Kidney epithelial cell (primary cell): ENCODE measurements around the gene MAP2K4. TPM values are rescaled to one million over a fixed set of nuclear protein-coding genes. Genes with fewer than 3 reads are reported as not detected.

Source experiments
- DNase-seq: peaks from one replicate; pipeline ENCODE4 v3.0.0-alpha.2; 2010; ENCODE audit warnings: low read depth
- H3K27me3 ChIP-seq: 2 replicates; pipeline ENCODE4 v1.6.0; 2011; ENCODE audit warnings: low read length; ENCODE audit not compliant: control insufficient read depth, insufficient read depth
- H3K36me3 ChIP-seq: 2 replicates; pipeline ENCODE4 v1.5.1; 2011; ENCODE audit warnings: low read length; ENCODE audit not compliant: control insufficient read depth, insufficient read depth
- H3K4me3 ChIP-seq: 2 replicates; pipeline ENCODE4 v1.5.1; 2011; ENCODE audit warnings: low read depth, mild to moderate bottlenecking, control low read depth, low read length
- total RNA-seq: library from RNA; depleted of rRNA; stranded (reverse); fragments of >200 nt; gene quantifications from 2 replicates; pipeline ENCODE4 v1.2.3, GENCODE V29; 2015
- TF ChIP-seq, protein P1 (sequence below): IDR thresholded peaks from 2 replicates; pipeline ENCODE4 v1.5.1; 2011; ENCODE audit warnings: mild to moderate bottlenecking, moderate library complexity, low read length, control low read depth, inconsistent platforms; ENCODE audit not compliant: insufficient read depth, poor library complexity, severe bottlenecking

Gene MAP2K4
- total RNA-seq, 1 donor from 2014 or later = 21.6 TPM

GRCh38 chr17:12078791-12079190 lies 58.1 kb downstream of the MAP2K4 start:
- Histone ChIP-seq H3K36me3 (no peaks in the 10 kb centered on the region), H3K4me3 (no peak overlapping the region), H3K27me3 (no peaks in the 10 kb centered on the region)
- TF ChIP-seq, protein P1, sequence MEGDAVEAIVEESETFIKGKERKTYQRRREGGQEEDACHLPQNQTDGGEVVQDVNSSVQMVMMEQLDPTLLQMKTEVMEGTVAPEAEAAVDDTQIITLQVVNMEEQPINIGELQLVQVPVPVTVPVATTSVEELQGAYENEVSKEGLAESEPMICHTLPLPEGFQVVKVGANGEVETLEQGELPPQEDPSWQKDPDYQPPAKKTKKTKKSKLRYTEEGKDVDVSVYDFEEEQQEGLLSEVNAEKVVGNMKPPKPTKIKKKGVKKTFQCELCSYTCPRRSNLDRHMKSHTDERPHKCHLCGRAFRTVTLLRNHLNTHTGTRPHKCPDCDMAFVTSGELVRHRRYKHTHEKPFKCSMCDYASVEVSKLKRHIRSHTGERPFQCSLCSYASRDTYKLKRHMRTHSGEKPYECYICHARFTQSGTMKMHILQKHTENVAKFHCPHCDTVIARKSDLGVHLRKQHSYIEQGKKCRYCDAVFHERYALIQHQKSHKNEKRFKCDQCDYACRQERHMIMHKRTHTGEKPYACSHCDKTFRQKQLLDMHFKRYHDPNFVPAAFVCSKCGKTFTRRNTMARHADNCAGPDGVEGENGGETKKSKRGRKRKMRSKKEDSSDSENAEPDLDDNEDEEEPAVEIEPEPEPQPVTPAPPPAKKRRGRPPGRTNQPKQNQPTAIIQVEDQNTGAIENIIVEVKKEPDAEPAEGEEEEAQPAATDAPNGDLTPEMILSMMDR = no peak
- peak; percentile 55 for DNase-seq

GRCh38 chr17:12081720-12082119 lies 61.0 kb downstream of the MAP2K4 start:
- no peak for DNase-seq

GRCh38 chr17:12085076-12085949 lies 64.6 kb downstream of the MAP2K4 start:
- H3K36me3 ChIP-seq = no peaks in the 10 kb centered on the region
- TF ChIP-seq, protein P1 = no peak

More at GRCh38 chr17:12081720-12082119, 61.0 kb downstream of the MAP2K4 start:
- Histone ChIP-seq H3K27me3 (no peaks in the 10 kb centered on the region), H3K36me3 (no peaks in the 10 kb centered on the region), H3K4me3 (no peak overlapping the region)
- TF ChIP-seq, protein P1 = no peak

DNA sequence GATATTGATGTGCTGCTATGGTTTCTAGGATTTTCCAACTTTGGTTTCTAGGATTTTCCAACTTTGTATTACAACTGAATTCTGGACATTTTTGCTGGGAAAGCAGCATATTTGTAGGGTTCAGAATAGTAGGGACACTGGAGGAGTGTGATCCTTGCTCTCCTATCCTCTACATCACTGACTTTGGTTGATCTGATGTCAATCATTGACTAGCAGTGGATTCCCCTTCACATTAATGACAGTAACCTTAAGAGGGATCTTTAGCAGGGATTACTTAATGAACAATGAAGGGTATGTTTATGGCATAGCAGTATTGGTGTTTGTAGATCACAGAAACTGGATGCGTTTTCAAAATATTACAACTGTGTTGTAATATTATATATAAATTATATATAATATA lies 67.4 kb downstream of the MAP2K4 start:
- TF ChIP-seq, protein P1 = no peak
- Histone ChIP-seq H3K4me3 (no peak overlapping the region), H3K27me3 (no peaks in the 10 kb centered on the region), H3K36me3 (no peaks in the 10 kb centered on the region)
- DNase-seq = no peak

More at GRCh38 chr17:12085076-12085949, 64.6 kb downstream of the MAP2K4 start:
- no peak for DNase-seq
- no peaks in the 10 kb centered on the region for H3K27me3 ChIP-seq
- no peak overlapping the region for H3K4me3 ChIP-seq

DNA sequence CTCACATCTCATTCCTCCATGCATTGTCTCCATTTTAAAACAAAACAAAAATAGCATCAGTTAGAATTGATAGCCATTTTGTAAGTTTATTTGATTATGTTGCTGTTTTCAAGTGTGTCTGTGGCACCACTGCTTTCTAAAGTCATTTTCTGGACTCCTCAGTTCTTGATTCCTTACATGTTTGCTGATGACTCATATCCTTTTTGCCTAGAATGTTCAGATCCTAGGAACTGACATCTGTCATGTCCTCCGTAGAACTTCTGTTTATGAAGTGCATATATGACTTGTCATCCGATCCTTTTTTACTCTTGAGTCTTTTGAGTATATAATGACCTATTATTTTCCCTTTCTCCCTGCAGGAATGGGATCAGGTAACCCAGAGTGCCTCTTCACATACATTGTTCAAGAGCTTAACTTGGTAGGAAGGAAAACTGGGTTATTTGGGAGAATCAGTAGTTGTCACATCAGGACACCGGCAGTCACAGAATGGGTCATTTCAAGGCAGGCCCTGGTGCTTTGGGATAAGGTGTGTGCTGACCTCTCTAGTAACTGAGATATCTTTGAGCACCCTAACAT lies 69.2 kb downstream of the MAP2K4 start:
- no peaks in the 10 kb centered on the region for H3K36me3 ChIP-seq
- H3K4me3 ChIP-seq = no peak overlapping the region
- no peaks in the 10 kb centered on the region for H3K27me3 ChIP-seq
- TF ChIP-seq, protein P1 = no peak
- DNase-seq = peak; percentile 34

DNA sequence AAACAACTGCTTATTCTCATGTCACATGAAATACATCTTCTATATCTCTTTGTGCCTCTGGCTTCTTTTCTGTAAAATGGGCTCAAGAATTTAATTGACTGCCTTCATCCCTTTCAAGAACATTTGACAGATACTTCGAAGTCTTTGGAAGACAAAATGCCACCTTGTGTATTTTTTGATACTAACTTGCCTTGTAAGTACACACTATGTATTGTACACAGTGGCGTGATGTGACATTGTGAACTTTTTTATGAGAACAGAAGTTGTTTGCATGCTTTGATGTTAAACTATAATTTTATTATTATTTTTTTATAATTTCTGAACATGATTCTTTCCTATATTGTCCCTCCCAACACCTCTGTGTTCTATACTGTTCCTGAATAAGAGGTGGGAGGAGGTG lies 73.7 kb downstream of the MAP2K4 start:
- DNase-seq = no peak
- Histone ChIP-seq H3K4me3 (no peak overlapping the region), H3K27me3 (no peaks in the 10 kb centered on the region), H3K36me3 (no peaks in the 10 kb centered on the region)
- TF ChIP-seq, protein P1 = no peak
